ENCODE measurements around the gene RAPGEF4. TPM values are rescaled to one million over a fixed set of nuclear protein-coding genes. Genes with fewer than 3 reads are reported as not detected.

Gene RAPGEF4
- total and polyA plus RNA-seq, 2 donors (not counting 1 experiment from before 2014, with no cell fraction given): 0.22 to 0.30 TPM

GRCh38 chr2:172943539-172943938, 207.9 kb downstream of the RAPGEF4 start:
- POLR2A ChIA-PET: no interaction called here
- Histone ChIP-seq H2AFZ (ENCODE audit: insufficient read depth, low read depth, low read length, poor library complexity, severe bottlenecking) (no peak overlapping the region), H3K4me2 (replicated peaks; ENCODE audit: low read depth, low read length, poor library complexity, severe bottlenecking) (no peak overlapping the region), H3K9me3 (ENCODE audit: control extremely low read depth in 1 of 3, control insufficient read depth in 2 of 3, insufficient read depth in 1 of 3, low read length in 2 of 3) (no peaks in the 10 kb centered on the region), H4K20me1 (ENCODE audit: control insufficient read depth, insufficient read depth, low read length, poor library complexity, severe bottlenecking) (no peaks in the 10 kb centered on the region), H3K9ac (ENCODE audit: low read length) (no peak overlapping the region), H3K79me2 (ENCODE audit: control insufficient read depth, insufficient read depth, low read length) (no peaks in the 10 kb centered on the region), H3K36me3 (replicated peaks in 1 of 2; ENCODE audit: control extremely low read depth in 1 of 2, control insufficient read depth in 1 of 2, extremely low read depth in 1 of 2, insufficient read depth in 2 of 2, low read length in 1 of 2) (no peaks in the 10 kb centered on the region), H3K4me3 (ENCODE audit: control extremely low read depth in 1 of 5, extremely low read depth in 1 of 5, insufficient read depth in 1 of 5, low read depth in 2 of 5, low read length in 4 of 5) (no peak overlapping the region), H3K4me1 (ENCODE audit: control insufficient read depth in 2 of 2, insufficient read depth in 2 of 2, low read length in 2 of 2) (no peaks in the 10 kb centered on the region), H3K27me3 (replicated peaks in 1 of 4; ENCODE audit: control extremely low read depth in 1 of 4, control insufficient read depth in 3 of 4, insufficient read depth in 4 of 4, low read length in 3 of 4) (peaks cover 0 to 5% (median 1%) of the 10 kb centered on the region in 4 experiments), H3K27ac (ENCODE audit: low read length in 2 of 2) (no peak overlapping the region)
- Mint-ChIP-seq H3K27ac (no peak overlapping the region), H3K4me1 (no peaks in the 10 kb centered on the region), H3K4me3 (no peak overlapping the region), H3K27me3 (peaks cover 28% of the 10 kb centered on the region), H3K9me3 (ENCODE audit: insufficient read depth) (no peaks in the 10 kb centered on the region)
- ATAC-seq (ENCODE audit: low read depth): no peak
- intact Hi-C loops (cut with micrococcal nuclease): no loop called here
- no peak for DNase-seq
- CTCF ChIA-PET: no interaction called here
- TF ChIP-seq CTCF (IDR thresholded peaks at IDR 0.05): no peak
- no peak for TF ChIP-seq EZH2 (IDR thresholded peaks at IDR 0.05; ENCODE audit: borderline replicate concordance, insufficient read depth, low read depth, low read length, poor library complexity, severe bottlenecking)
- no CpG with 5 or more reads among the region's 3 CpGs for WGBS (ENCODE audit: insufficient coverage)

DNA sequence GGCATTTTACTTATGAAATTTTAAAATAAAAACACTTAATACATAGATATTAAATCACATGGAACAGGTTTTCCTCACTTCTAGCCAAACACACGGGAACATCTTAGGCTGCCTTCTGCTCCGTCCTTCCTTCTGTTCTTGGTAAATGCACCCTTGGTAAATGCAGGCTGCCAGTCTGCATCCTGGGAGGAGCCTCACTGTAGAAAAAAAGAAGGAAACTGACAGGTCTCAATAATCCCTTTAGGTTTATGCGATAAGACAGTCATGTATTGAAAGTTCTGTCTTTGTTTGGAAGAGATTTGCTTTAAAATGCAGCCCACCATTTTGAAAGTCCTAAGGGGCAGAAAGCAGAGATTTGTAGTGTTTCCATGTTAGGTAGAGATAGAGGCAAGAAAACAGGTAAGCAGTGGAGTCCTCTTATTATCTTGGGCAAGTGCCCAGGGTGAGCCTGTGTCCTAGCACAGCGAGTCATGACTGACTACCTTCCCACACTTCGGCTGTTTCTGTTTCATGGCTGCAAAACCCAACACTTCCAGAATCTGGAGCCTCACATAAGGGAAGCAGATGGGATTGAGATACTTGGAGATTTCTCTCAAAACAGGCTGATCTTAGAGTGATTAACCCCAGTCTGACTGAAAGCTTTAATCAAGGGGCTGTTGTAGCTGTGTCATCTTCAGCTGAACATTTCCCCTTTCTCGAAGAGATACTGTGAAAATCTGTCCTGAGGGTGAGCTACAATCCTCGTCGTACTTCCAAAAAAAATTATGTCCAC, 208.6 kb downstream of the RAPGEF4 start:
- ChIA-PET CTCF (no interaction called here), POLR2A (no interaction called here)
- Histone ChIP-seq H3K27ac (ENCODE audit: low read length in 2 of 2) (no peak overlapping the region), H3K9ac (ENCODE audit: low read length) (no peak overlapping the region), H3K4me1 (ENCODE audit: control insufficient read depth in 2 of 2, insufficient read depth in 2 of 2, low read length in 2 of 2) (no peaks in the 10 kb centered on the region), H3K27me3 (replicated peaks in 1 of 4; ENCODE audit: control extremely low read depth in 1 of 4, control insufficient read depth in 3 of 4, insufficient read depth in 4 of 4, low read length in 3 of 4) (peaks cover 0 to 5% (median 1%) of the 10 kb centered on the region in 4 experiments), H3K36me3 (replicated peaks in 1 of 2; ENCODE audit: control extremely low read depth in 1 of 2, control insufficient read depth in 1 of 2, extremely low read depth in 1 of 2, insufficient read depth in 2 of 2, low read length in 1 of 2) (no peaks in the 10 kb centered on the region), H3K4me2 (replicated peaks; ENCODE audit: low read depth, low read length, poor library complexity, severe bottlenecking) (no peak overlapping the region), H3K79me2 (ENCODE audit: control insufficient read depth, insufficient read depth, low read length) (no peaks in the 10 kb centered on the region), H3K9me3 (ENCODE audit: control extremely low read depth in 1 of 3, control insufficient read depth in 2 of 3, insufficient read depth in 1 of 3, low read length in 2 of 3) (no peaks in the 10 kb centered on the region), H2AFZ (ENCODE audit: insufficient read depth, low read depth, low read length, poor library complexity, severe bottlenecking) (no peak overlapping the region), H4K20me1 (ENCODE audit: control insufficient read depth, insufficient read depth, low read length, poor library complexity, severe bottlenecking) (no peaks in the 10 kb centered on the region), H3K4me3 (ENCODE audit: control extremely low read depth in 1 of 5, extremely low read depth in 1 of 5, insufficient read depth in 1 of 5, low read depth in 2 of 5, low read length in 4 of 5) (no peak overlapping the region)
- H3K4me1 Mint-ChIP-seq: no peaks in the 10 kb centered on the region
- DNase-seq (no peak), ATAC-seq (ENCODE audit: low read depth) (no peak)
- 14% methylated on average over 1 of the region's 8 CpGs for WGBS (ENCODE audit: insufficient coverage)
- H3K27ac Mint-ChIP-seq: no peak overlapping the region
- no peak for TF ChIP-seq CTCF (IDR thresholded peaks at IDR 0.05)
- no peak for TF ChIP-seq EZH2 (IDR thresholded peaks at IDR 0.05; ENCODE audit: borderline replicate concordance, insufficient read depth, low read depth, low read length, poor library complexity, severe bottlenecking)
- peaks cover 25% of the 10 kb centered on the region for H3K27me3 Mint-ChIP-seq
- no peak overlapping the region for H3K4me3 Mint-ChIP-seq
- no peaks in the 10 kb centered on the region for H3K9me3 Mint-ChIP-seq (ENCODE audit: insufficient read depth)
- intact Hi-C loops (cut with micrococcal nuclease): no loop called here

Data from B cell (primary cell).